ENCODE data around the gene AGPS.

DNA sequence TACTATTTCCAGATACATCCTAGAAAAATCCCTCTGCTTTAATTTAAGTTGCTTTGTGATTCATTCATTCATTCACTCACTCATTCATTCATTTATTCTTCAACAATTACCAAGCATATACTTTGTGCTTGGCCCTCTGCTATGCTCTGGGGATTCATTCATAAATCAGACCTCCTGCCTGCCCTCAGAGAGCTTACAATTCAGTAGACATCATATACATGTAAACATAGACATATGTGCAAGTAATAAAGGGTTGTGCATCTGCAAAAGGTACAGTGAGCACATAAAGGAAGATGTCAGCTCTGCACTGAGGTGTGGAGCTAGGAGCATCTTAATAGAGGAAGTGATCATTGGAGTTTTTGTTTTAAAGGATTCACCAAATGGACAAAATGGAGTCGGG lies 189.4 kb downstream of the AGPS start:
- TF ChIP-seq CTCF (IDR thresholded peaks at IDR 0.05; ENCODE audit: insufficient read depth, low read length): no peak
- no peak for TF ChIP-seq POLR2AphosphoS5 (IDR thresholded peaks at IDR 0.05; ENCODE audit: low read depth)
